Astrocyte of the hippocampus (primary cell): ENCODE data around the gene DISP3.

ENCODE experiments used
- DNase-seq: peaks from one replicate; pipeline ENCODE4 v3.0.0; 2011; ENCODE audit warnings: low read depth, low spot score

The DISP3 gene

DNA sequence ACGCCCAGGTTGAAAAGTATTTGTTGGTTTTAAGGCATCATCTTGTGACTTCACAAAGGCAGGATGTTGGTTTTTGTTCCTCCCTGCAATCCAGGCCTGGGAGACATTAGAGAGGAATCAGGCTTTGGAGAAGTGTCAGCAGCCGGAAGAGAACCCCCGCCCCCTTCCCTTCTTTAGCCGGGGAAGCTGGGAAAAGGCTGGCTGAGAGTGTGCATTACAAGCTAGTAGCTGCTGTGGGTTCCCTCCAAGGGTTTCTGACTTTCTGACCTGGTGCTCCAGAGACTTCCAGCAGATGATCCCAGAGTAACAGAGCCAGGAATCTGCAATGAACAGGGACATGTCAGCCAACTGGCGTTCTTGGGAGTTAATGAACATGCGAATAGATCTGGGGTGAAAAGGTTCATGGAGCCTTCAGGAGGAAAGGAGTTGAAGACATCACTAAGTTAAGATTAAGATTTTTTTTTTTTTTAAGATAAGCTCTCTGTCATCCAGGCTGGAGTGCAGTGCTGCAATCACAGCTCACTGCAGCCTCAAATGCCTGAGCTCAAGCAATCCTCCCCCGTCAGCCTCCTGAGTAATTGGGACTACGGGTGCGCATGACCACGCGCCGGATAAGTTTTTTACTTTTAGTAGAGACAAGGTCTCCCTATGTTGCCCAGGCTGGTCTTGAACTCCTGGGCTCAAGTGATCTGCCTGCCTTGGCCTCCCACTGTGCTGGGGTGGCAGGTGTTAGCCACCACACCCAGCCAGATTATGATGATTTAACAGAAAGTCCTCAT, 7.5 kb downstream of the DISP3 start:
- DNase-seq: no peak

DNA sequence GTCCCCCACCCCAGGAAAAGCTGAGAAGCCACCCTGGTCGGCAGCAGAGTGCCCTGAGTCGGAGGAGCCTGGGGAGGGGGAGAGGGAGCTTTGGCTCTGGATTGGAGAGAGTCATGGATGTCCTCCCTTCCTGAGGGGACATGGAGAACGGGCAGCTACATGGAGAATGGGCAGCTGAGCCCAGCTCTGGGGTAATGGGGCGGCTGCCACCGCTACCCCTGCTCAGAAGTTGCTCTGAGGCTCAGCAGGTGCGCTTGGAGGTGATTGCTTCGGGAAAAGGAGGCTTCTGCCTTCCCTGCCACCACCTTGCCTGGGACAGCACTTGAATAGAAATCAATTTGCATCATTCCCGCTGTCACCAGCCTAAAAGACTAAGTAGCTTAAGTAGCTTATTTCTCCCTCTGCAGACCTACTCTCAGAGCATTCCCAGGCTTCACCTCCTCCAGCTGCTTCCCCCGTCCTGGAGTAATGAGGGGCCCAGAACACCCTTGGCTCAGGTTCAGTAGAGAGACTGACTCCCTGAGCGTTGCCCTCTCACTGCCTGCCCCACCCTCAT, 8.3 kb downstream of the DISP3 start:
- no peak for DNase-seq

DNA sequence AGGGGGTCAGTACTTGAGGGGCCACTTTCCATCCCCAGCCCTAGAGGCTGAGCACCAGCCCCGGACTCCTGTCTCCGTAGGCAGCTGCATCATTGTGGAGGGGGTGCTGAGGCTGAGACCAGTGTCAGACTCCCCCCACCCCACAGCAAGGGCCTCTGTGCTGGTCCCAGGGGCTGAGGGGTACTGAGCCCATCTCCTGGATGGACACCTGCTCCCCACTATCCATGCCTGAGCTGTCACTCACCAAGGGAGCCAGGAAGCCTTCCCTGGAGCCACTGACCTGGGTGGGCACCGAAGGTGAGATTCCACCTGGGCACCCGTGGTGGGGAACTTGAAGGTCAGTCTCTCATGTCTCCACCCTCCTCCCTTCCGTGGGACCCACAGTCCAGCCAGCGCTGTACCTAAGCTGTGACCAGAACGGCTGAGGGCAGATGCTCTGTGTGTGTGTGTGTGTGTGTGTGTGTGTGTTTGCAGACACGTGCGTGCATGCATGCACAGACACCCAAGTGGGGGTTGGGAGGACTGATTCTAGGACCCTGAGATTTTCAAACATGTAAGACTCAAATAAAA, 9.3 kb downstream of the DISP3 start:
- no peak for DNase-seq

DNA sequence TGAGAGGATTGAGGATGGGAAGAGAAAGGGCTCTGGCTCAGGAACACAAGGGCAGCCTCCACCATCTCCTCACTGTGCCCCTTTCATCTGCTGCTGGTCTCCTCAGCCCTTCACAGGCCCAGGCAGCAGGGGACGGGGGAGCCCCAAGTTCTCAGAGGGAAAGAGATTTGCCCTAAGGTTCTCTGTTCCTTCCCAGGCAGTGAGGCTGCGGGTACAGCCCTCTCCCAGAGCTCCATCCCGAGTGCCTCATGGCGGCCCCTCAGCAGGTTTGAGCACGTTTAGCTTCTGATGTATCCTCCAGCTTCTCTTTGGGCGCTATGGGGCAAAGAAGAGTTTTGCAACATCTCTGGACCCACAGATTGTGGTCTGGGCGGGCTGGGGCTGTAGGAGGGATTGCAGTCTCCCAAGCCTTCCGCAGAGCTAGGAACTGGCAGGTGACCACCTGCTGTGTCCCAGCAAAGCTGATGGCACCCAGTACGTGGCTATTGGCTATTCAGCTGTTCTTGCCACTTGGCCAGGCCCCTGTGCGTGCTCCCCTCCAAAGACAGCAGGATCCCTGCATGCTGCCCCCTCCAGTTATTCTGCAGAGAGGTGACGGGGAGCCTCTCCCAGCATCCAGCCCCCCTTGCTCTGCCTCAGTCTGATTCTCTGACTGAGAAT, 10.1 kb downstream of the DISP3 start:
- DNase-seq: no peak

DNA sequence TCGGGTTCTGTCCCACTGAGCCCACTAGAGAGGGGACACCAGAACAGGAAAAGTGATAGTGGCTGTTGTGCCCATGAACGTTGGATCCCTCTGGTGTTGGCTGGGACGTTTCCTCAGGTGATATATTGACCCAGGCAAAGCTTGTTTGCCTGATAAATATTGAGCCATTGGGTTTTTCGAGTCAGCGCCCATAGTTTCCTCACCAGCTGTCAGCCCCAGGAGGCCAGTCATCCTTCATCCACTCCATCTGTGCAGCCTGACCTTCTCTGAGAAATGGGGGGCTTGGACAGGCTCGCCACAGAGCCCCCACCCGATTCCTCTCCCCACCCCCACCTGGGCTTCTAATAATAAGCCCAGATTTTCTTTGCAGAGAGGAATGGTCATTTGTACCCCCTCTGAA, 13.3 kb downstream of the DISP3 start:
- no peak for DNase-seq

DNA sequence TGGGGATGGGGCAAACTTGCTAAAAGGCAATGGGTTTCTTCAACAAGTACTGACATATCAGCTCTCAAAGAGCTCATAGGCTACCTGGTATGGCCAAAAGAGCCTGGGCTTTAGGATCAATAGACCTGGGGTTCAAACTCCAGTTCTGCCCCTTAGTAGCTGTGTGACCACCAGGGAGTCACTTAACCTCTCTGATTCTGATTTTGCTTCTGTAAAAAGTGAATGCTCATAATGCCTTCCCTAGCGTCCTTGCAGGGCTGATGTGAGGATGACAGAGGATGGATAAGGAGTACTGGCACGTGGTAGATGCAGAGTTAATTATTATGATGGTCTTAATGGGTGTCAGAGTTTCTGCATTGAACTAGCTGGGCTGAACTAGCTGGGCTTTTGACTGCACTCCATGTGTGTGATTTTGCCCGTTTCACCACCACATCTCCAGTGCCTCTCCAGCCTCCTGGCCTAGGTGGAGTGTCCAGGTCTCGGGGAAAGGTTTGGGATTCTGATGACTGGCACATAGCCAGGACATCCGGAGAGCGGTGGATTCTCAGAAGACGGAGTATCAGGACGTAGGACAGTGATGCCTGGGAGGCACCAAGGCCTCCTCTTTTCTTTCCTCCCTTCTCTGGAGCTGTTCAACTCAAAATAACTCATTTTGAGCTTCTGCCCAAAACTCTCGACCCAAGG, 15.2 kb downstream of the DISP3 start:
- no peak for DNase-seq

DNA sequence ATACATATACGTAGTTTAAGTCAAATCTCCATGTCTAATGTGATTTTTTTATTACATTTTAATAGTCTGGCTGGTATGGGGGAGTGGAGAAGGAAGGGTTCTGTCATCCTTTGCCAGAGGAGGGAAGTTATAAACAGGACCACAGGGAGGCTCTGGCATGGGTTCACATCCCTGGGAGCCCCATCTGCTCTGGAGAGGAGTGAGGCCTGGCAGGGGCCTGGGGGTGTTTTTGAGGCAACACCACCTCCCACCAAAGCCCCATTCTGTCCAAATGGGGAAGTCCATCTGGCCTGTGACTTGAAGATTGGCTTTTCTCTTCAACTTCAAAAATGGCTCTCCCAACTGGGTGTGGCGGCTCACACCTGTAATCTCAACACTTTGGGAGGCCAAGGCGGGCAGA, 15.8 kb downstream of the DISP3 start:
- DNase-seq: no peak

DNA sequence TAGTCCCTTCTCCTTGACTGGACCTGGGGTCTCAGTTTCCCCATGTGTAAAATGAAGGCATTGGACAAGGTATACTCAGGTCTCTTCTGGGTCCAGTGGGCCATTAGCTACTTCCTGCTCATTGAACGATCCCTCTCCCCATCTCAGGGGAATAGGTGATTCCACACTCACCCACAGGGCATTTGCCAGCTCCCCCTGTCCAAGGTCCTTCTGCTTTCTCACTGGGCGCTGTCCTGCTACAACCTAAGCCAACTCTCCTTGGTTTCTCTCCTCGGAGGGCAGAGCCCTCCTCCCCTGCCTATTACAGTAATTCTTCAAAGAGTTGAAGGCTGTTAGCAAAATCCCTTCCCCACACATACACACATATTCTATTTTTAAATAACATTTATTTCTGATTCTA, 16.6 kb downstream of the DISP3 start:
- no peak for DNase-seq

DNA sequence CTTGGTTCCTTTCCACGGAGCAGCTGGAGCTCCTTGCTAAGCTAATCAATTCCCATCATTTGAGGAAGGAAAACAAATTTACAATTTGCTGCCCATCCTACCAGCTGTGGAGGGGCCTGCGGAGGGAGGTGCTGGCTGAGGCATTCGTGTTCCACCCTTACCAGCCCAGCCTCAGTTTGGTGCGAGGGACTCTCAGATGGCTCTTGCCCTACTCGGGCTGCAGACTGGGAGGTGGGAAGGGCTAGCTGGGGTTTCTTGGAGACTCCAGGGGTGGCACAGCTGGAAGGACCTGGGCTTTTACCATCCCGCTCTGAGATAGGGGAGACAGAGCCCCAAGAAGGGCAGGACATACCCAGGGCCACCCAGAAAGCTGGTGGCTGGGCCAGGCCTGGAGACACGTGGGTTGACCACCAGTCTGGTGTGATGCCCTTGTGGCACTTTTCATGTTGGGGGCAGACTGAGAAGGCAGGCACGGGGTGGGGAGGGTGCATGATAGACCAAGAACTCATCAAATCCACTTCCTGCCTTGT, 17.7 kb downstream of the DISP3 start:
- DNase-seq: no peak

DNA sequence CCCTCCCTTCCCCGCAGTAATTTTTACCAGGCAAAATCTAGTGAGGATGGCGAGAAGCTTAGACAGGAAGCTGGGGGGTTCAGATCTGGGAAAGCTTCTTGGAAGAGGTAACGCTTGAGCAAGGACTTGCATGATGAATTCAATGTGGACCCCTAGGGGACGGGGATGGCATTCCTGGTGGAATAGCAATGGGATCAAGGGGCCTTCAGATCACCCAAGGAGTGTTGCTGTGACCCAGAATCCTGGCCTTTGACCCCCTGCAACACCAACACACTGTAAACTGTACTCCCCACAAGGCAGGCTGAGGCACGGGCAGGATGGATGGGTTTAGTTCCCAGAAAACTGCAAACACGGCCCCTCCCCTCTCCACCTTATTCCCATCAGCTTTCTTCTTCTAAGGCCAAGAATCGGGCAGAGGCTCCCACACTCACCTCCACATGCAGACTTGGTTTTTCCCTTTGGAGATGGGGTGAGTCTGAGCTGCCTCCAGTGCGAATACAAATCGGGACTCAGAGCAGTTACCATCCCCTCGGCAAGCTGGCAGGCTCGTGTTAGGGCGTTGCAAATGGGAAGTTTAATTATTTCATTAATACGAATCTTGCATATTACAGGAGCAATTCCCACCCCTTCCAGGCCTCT, 20.1 kb downstream of the DISP3 start:
- no peak for DNase-seq

DNA sequence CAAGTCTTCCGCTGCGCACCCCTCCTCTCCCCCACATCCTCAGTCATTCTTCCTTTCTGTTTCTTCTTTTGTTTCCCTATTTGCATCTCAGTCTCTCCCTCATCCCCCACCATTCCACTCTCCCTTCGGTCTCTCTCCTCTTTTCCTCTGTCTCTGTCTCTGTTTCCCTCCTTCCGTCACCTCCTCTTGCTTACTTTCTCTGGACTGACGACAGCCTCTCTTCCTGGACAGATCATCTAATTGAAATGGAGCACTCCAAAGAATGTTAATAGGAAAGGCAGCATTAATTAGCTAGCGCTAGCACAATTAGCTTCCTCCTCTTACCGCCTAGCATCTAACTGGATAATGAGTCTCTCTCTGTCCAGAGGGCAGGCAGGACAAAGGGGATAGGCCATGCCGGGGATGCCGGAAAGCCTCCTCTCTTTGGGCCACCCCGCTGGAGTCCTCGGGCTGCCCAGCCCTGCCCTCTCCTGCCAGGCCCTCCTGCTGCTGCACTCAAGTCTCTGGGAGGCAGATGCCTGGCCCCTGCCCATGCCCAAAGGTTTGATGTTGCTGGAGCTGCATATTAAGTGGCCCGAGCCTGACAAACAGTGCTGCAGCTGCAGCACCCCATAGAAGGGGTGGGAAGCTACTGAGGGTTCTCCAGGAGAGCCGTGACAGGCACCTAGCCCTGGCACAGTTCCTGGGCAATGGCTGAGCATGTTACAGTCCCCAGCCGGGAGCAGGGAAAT, 20.8 kb downstream of the DISP3 start:
- no peak for DNase-seq

DNA sequence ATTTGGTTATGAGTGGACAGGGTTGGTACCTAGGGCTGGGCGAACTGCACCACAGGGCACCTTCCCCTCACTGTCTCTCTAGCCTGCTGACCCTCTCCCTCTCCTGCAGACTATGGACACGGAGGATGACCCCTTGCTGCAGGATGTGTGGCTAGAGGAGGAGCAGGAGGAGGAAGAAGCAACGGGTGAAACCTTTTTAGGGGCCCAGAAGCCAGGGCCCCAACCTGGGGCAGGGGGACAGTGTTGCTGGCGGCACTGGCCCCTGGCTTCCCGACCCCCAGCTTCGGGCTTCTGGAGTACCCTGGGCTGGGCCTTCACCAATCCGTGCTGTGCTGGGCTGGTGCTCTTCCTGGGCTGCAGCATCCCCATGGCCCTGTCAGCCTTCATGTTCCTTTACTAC, 21.9 kb downstream of the DISP3 start:
- no peak for DNase-seq

DNA sequence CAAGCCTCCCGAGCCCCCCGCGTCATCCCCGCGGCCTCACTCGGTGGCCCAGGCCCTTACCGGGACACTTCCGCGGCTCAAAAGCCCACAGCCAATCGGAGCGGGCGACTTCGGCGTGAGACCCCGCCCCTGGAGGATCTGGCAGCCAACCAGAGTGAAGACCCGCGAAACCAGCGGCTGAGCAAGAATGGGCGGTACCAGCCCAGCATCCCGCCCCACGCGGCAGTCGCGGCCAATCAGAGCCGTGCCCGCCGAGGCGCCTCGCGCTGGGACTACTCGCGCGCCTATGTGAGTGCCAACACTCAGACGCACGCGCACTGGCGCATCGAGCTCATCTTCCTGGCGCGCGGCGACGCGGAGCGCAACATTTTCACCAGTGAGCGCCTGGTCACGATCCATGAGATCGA, 22.5 kb downstream of the DISP3 start:
- DNase-seq: no peak

DNA sequence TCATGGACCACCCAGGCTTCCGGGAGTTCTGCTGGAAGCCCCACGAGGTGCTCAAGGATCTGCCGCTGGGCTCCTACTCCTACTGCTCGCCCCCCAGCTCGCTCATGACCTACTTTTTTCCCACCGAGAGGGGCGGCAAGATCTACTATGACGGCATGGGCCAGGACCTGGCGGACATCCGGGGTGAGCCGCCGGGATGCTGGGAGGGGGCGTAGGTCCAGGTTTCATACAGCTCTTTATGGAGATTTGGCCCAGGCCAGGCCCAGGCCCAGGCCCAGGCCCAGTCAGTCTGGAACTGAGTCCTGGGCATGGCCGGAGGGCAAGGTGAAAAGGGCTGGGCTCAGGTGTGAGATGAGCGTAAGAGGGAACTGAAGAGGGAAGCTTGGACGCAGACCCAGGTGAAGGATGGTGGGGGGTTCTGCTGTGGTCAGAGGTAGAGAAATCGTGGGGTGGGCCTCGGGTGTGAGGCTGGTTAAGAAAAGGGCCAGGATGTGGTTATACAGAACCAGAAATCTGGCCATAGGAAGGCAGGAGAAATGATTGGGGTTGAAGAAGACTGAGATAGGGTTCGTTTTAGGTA, 23.0 kb downstream of the DISP3 start:
- DNase-seq: no peak

DNA sequence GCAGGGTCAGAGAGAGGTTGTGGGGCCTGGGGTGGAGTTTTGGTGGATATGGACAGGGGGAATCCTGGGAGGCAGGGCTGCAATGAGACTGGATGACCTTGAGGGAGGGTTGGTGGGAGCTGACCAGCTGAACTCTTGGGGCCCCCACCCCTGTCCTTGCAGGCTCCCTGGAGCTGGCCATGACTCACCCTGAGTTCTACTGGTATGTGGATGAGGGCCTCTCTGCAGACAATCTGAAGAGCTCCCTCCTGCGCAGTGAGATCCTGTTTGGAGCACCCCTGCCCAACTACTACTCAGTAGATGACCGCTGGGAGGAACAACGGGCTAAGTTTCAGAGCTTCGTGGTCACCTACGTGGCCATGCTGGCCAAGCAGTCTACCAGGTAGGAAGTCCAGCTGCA, 23.6 kb downstream of the DISP3 start:
- no peak for DNase-seq

DNA sequence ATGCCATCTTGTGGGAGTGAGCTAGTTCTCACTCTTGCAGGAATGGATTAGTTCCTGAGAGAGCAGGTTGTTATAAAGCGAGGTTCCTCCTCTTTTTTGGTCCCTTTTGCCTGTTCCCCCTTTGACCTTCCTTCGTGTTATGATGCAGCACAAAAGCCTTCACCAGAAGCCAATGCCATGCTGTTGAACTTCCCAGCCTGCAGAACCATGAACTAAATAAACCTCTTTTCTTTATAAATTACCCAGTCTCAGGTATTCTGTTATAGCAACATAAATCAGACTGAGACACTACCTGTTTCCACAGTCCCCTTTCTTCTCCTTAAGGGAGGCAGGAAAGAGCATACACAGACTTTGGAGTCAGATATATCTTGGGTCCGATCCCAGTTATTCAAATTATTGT, 25.6 kb downstream of the DISP3 start:
- DNase-seq: no peak

DNA sequence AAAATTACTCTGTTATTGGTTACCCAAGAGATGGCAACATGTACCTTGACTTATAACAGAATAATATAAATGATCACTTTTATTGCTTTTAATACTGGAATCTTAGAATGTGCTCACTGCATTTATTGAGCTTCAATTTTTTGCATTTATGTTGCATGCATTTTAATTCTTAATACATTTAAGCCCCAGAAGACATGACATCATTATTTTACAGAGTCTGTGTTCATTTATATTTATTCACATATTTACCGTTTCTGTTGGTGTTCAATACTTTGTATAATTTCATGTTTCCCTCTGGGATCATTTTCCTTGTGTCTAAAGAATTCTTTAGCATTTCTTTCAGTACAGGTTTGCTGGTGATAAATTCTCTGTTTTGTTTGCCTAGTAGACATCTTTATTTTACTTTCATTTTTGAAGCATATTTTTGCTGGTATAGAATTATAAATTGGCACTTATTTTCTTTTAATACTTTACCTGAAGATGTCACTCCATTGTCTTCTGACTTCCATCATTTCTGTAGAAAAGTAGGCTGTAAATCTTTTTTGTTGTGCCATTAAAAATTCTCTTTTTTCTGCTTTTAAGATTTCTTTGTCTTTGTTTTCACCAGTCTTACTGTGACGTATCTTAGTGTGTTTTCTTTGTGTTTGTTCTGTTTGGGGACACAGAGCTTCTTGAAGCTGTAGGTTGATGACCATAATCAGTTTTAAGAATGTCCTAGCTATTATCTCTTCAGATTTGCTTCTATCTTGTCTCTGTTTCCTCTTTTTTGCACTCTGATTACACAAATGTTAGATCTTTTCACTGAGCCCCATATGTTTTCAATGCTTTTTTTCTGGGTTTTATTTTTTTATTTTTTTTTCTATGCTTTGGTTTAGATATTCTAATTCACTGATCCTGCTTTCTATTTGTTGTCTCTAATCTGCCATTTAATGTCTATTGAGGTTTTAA, 26.9 kb downstream of the DISP3 start:
- DNase-seq: no peak

DNA sequence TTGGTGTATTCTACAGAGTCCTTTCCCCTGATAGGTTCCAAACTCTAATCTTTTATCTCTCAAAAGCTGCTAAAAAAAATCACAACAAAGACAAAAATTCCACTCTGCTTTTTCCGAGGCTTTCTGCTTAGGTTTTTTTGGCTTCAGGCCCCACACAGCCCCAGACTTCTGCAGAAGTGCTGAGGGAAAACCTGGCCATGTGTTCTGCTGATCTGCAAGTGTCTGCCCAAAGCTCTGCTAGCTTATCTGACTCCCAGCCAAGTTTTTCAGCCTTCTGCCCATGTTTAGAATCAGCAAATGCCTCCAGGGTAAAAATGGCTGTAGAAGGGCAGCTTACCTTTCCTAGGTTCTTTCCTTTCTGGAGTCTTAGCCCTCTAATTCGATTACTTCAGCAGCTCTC, 28.4 kb downstream of the DISP3 start:
- DNase-seq: no peak

DNA sequence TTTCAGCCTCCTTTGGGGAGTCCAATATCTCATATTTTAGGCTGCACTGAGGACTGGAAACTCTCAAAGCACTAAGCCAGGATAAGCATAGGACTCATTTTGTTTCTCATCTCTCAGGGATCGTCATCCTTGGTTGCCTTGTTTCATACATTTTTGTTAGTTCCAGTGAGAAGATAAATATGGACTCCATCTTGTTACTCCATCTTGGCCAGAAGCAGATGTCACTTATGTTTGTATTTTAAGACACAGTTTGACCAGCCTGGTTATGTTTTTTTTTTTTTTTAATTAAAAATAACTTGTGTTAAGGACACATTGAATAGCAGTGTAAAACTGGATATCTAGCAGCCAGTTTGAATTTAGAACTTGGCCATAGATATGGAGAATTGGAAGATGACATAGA, 34.7 kb downstream of the DISP3 start:
- no peak for DNase-seq
